K562 (cell line): ENCODE data around the gene ALOX12. TPM values are rescaled to one million over a fixed set of nuclear protein-coding genes. Genes with fewer than 3 reads are reported as not detected.

Experiments
- CREM ChIP-seq: IDR thresholded peaks from 2 replicates; pipeline ENCODE4 v1.6.1; 2014; ENCODE audit warnings: antibody characterized with exemption, low read depth
- CTBP1 ChIP-seq: fragments of 450-650 bp; IDR thresholded peaks from 2 replicates; pipeline ENCODE4 v1.6.1; 2016; ENCODE audit warnings: borderline replicate concordance
- CXXC5 ChIP-seq: fragments of 250-450 bp; sonication (Bioruptor Pico); IDR thresholded peaks from 2 replicates; pipeline ENCODE4 v1.8.0; 2022; ENCODE audit warnings: inconsistent platforms, mild to moderate bottlenecking, moderate library complexity
- FOXA1 ChIP-seq: fragments of 450-650 bp; IDR thresholded peaks from 2 replicates; pipeline ENCODE4 v1.6.1; 2016; ENCODE audit warnings: mild to moderate bottlenecking, borderline replicate concordance
- HMGN3 ChIP-seq: IDR thresholded peaks from 2 replicates; pipeline ENCODE4 v1.6.1; 2011; ENCODE audit warnings: borderline replicate concordance, low read depth, mild to moderate bottlenecking, mixed read lengths, low read length; ENCODE audit not compliant: insufficient read length; ENCODE audit errors: extremely low read depth
- HNRNPLL ChIP-seq: fragments of 200-400 bp; formaldehyde crosslinking; IDR thresholded peaks from 2 replicates; pipeline ENCODE4 v1.6.1; 2017; ENCODE audit warnings: low read length, low read depth, mild to moderate bottlenecking; ENCODE audit not compliant: poor library complexity, severe bottlenecking
- KAT8 ChIP-seq: fragments of 450-650 bp; IDR thresholded peaks from 2 replicates; pipeline ENCODE4 v1.6.1; 2016; ENCODE audit warnings: low read depth, mild to moderate bottlenecking
- PATZ1 ChIP-seq: fragments of 250-450 bp; sonication (Bioruptor Pico); IDR thresholded peaks from 2 replicates; pipeline ENCODE4 v1.5.0; 2020; ENCODE audit warnings: mild to moderate bottlenecking, borderline replicate concordance
- POLR3G ChIP-seq: IDR thresholded peaks from 2 replicates; pipeline ENCODE4 v1.6.1; 2011; ENCODE audit not compliant: insufficient read length, insufficient replicate concordance; ENCODE audit errors: extremely low read depth
- PRPF4 ChIP-seq: fragments of 200-400 bp; formaldehyde crosslinking; IDR thresholded peaks from one replicate; pipeline ENCODE4 v1.6.1; 2017; ENCODE audit warnings: low read length, low read depth, mild to moderate bottlenecking; ENCODE audit not compliant: insufficient read depth, poor library complexity, severe bottlenecking
- RBFOX2 ChIP-seq: fragments of 200-400 bp; formaldehyde crosslinking; IDR thresholded peaks from 2 replicates; pipeline ENCODE4 v1.6.1; 2017; ENCODE audit warnings: low read depth, mild to moderate bottlenecking, low read length, moderate library complexity
- SMARCB1 ChIP-seq: IDR thresholded peaks from 2 replicates; pipeline ENCODE4 v1.6.1; 2011; ENCODE audit warnings: improper control_type of control experiment, low read depth; ENCODE audit not compliant: insufficient read length
- SP1 ChIP-seq: sonication (generic); formaldehyde crosslinking; IDR thresholded peaks from 2 replicates; pipeline ENCODE4 v1.8.1; 2022; ENCODE audit warnings: mild to moderate bottlenecking, missing genetic modification reagents
- SREBF2 ChIP-seq: sonication (generic); formaldehyde crosslinking; IDR thresholded peaks from 2 replicates; pipeline ENCODE4 v1.4.0; 2020; ENCODE audit warnings: mild to moderate bottlenecking, missing genetic modification reagents
- TAF7 ChIP-seq: fragments of 450-650 bp; IDR thresholded peaks from 2 replicates; pipeline ENCODE4 v1.6.1; 2016; ENCODE audit warnings: missing genetic modification characterization, missing compliant biosample characterization
- TEAD2 ChIP-seq: fragments of 450-650 bp; IDR thresholded peaks from 2 replicates; pipeline ENCODE4 v1.6.1; 2016; ENCODE audit warnings: missing genetic modification characterization, control low read depth, missing compliant biosample characterization
- ZNF77 ChIP-seq: fragments of 250-450 bp; sonication (Bioruptor Pico); IDR thresholded peaks from 2 replicates; pipeline ENCODE4 v1.5.0; 2020
- polyA plus RNA-seq, 8 experiments: library from polyadenylated mRNA; depleted of rRNA in 4 of 8; stranded (reverse) in 5 of 8; unstranded in 3 of 8; fragments of >200 nt; fragmentation: Nextera tagmentation in 2 of 8; fragmentation: Illumina TruSeq in 1 of 8; extraction: Ambion mirVana in 2 of 8; extraction: Trizol in 1 of 8; gene quantifications; 2 replicates each; pipeline versions ENCODE4 v1.2.1 to v1.2.3, GENCODE V29; 2011 to 2014; ENCODE audit warnings: inconsistent platforms in 1 of 8, missing spikeins in 1 of 8
- total RNA-seq, 7 experiments: library from RNA; depleted of rRNA in 6 of 7; stranded (reverse); fragments of >200 nt in 6 of 7; fragmentation: Illumina TruSeq in 2 of 7; extraction: Trizol in 2 of 7; gene quantifications; 2 replicates each; pipeline versions ENCODE4 v1.2.1 to v1.2.3, GENCODE V29; 2011 to 2021; ENCODE audit warnings: low replicate concordance in 1 of 7
- TF ChIP-seq, protein P1 (sequence below): fragments of 250-450 bp; sonication (Bioruptor Pico); IDR thresholded peaks from 2 replicates; pipeline ENCODE4 v1.8.0; 2021; ENCODE audit warnings: moderate library complexity, mild to moderate bottlenecking, inconsistent platforms
- TF ChIP-seq, protein P2 (sequence below): fragments of 150-350 bp; conservative IDR thresholded peaks from 2 replicates; pipeline ENCODE4 v1.6.1; 2014; ENCODE audit warnings: low read length

ALOX12 gene
- total and polyA plus RNA-seq, 9 of the 15 experiments (the other 6 are each of a cell fraction or from before 2014, with no cell fraction given), result 0.09 to 1.1 (median 0.47) TPM; not detected in 1

DNA sequence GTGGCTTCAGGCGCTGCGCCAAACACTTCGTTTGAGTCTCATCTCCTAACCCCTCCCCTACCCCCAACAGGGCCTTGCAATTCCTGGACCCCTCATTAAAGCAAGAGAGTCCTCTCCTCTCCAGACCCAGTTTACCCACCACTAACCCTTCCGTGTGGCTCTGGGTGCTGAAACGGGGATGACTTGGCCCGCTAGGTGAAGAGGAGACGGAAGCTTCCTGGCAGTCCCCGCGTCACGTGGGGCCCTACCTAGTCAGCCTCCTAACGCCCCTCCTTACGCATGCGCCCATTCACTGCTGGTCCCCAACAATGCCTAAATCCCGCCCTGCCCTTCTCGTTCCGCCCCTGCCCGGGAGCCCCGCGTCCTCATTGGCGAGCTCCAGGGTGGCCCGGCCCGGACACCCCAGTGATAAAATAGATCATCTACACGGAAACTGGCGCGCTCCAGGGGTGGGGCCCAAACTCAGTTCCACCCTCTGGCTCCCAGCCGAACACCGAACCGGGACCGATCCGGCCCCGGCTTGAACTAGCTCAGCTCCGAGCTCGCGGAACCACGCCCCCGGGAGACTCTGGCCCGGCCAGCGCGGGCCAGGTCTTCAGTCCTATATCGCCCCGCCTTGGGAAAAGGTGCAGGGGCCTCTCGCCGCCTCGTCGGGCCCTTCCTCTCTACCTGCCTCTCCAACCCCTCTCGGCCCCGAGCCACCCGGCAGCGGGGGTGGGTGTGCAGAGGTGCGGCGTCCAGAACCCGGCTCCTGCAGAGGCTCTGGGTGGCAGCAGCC is 39.9 kb downstream of the ALOX12 start, which contains the start of gene SLC16A13 (continued):
- TF ChIP-seq CREM (peak; percentile 43; the same call in 1 of the 2 replicates), POLR3G (no peak), TAF7 (tag) (no peak), HNRNPLL (peak; percentile 28), SP1 (CRISPR knock-in tag) (0 out of 2 replicates have a peak, but pooled peaks have one; percentile 30), TEAD2 (tag) (no peak), RBFOX2 (peak; percentile 78), PATZ1 (CRISPR knock-in tag) (no peak), SREBF2 (CRISPR knock-in tag) (no peak), HMGN3 (no peak), PRPF4 (no peak), CTBP1 (peak; percentile 69; the same call in 1 of the 2 replicates), FOXA1 (no peak), ZNF77 (CRISPR knock-in tag) (no peak), KAT8 (no peak), CXXC5 (peak; percentile 26; the same call in 1 of the 2 replicates), SMARCB1 (no peak)
- TF ChIP-seq, protein P1, sequence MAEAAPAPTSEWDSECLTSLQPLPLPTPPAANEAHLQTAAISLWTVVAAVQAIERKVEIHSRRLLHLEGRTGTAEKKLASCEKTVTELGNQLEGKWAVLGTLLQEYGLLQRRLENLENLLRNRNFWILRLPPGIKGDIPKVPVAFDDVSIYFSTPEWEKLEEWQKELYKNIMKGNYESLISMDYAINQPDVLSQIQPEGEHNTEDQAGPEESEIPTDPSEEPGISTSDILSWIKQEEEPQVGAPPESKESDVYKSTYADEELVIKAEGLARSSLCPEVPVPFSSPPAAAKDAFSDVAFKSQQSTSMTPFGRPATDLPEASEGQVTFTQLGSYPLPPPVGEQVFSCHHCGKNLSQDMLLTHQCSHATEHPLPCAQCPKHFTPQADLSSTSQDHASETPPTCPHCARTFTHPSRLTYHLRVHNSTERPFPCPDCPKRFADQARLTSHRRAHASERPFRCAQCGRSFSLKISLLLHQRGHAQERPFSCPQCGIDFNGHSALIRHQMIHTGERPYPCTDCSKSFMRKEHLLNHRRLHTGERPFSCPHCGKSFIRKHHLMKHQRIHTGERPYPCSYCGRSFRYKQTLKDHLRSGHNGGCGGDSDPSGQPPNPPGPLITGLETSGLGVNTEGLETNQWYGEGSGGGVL (CRISPR knock-in tag), result no peak
- TF ChIP-seq, protein P2, sequence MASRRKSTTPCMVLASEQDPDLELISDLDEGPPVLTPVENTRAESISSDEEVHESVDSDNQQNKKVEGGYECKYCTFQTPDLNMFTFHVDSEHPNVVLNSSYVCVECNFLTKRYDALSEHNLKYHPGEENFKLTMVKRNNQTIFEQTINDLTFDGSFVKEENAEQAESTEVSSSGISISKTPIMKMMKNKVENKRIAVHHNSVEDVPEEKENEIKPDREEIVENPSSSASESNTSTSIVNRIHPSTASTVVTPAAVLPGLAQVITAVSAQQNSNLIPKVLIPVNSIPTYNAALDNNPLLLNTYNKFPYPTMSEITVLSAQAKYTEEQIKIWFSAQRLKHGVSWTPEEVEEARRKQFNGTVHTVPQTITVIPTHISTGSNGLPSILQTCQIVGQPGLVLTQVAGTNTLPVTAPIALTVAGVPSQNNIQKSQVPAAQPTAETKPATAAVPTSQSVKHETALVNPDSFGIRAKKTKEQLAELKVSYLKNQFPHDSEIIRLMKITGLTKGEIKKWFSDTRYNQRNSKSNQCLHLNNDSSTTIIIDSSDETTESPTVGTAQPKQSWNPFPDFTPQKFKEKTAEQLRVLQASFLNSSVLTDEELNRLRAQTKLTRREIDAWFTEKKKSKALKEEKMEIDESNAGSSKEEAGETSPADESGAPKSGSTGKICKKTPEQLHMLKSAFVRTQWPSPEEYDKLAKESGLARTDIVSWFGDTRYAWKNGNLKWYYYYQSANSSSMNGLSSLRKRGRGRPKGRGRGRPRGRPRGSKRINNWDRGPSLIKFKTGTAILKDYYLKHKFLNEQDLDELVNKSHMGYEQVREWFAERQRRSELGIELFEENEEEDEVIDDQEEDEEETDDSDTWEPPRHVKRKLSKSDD, result no peak
